H9 (cell line): ENCODE measurements around the gene TLX2. TPM values are rescaled to one million over a fixed set of nuclear protein-coding genes. Genes with fewer than 3 reads are reported as not detected.

ENCODE experiments used
- DNase-seq: peaks from one replicate; pipeline ENCODE4 v3.0.0-alpha.2; 2017
- H2AFZ ChIP-seq: one replicate; pipeline ENCODE4 v1.6.1; 2013; ENCODE audit warnings: mild to moderate bottlenecking, low read length, control low read depth, moderate library complexity
- H2AK5ac ChIP-seq: 2 replicates; pipeline ENCODE4 v1.6.1; 2013; ENCODE audit warnings: low read length, control low read depth, mixed read lengths; ENCODE audit not compliant: insufficient read length
- H2BK120ac ChIP-seq: one replicate; pipeline ENCODE4 v1.6.1; 2013; ENCODE audit warnings: low read depth, mild to moderate bottlenecking, low read length, control low read depth, inconsistent platforms; ENCODE audit not compliant: poor library complexity, severe bottlenecking
- H2BK12ac ChIP-seq: 2 replicates; pipeline ENCODE4 v1.6.1; 2013; ENCODE audit warnings: low read length, control low read depth, mixed read lengths, low read depth; ENCODE audit not compliant: insufficient read length
- H2BK15ac ChIP-seq: 2 replicates; pipeline ENCODE4 v1.6.1; 2013; ENCODE audit warnings: low read depth, low read length, control low read depth
- H2BK20ac ChIP-seq: one replicate; pipeline ENCODE4 v1.6.1; 2013; ENCODE audit warnings: low read depth, mild to moderate bottlenecking, low read length, control low read depth, inconsistent platforms; ENCODE audit not compliant: poor library complexity, severe bottlenecking
- H2BK5ac ChIP-seq: 2 replicates; pipeline ENCODE4 v1.6.1; 2013; ENCODE audit warnings: low read length, control low read depth, mixed read lengths; ENCODE audit not compliant: insufficient read length
- H3K14ac ChIP-seq: 2 replicates; pipeline ENCODE4 v1.6.1; 2013; ENCODE audit warnings: low read length, control low read depth; ENCODE audit not compliant: insufficient read depth
- H3K18ac ChIP-seq: 2 replicates; pipeline ENCODE4 v1.6.1; 2013; ENCODE audit warnings: low read depth, mild to moderate bottlenecking, mixed read lengths, low read length, control low read depth; ENCODE audit not compliant: insufficient read length
- H3K23ac ChIP-seq: 2 replicates; pipeline ENCODE4 v1.6.1; 2013; ENCODE audit warnings: low read length, control low read depth, mixed read lengths, low read depth; ENCODE audit not compliant: insufficient read length
- H3K23me2 ChIP-seq: 2 replicates; pipeline ENCODE4 v1.6.1; 2013; ENCODE audit warnings: low read depth, mild to moderate bottlenecking, mixed read lengths, low read length, control low read depth; ENCODE audit not compliant: insufficient read length, poor library complexity, severe bottlenecking
- H3K27ac ChIP-seq: 2 replicates; pipeline ENCODE4 v1.5.1; 2013; ENCODE audit warnings: low read length, control low read depth, mixed read lengths, low read depth; ENCODE audit not compliant: insufficient read length
- H3K27me3 ChIP-seq: 2 replicates; pipeline ENCODE4 v1.6.1; 2013; ENCODE audit warnings: low read length, control low read depth, inconsistent platforms; ENCODE audit not compliant: insufficient read depth
- H3K4ac ChIP-seq: 2 replicates; pipeline ENCODE4 v1.6.1; 2013; ENCODE audit warnings: low read depth, mild to moderate bottlenecking, control low read depth, inconsistent platforms, low read length, moderate library complexity
- H3K4me1 ChIP-seq: 2 replicates; pipeline ENCODE4 v1.6.1; 2013; ENCODE audit warnings: low read length, control low read depth, inconsistent platforms; ENCODE audit not compliant: insufficient read depth
- H3K4me2 ChIP-seq: 2 replicates; pipeline ENCODE4 v1.6.1; 2013; ENCODE audit warnings: low read length, control low read depth, mixed read lengths; ENCODE audit not compliant: insufficient read length, insufficient read depth
- H3K56ac ChIP-seq: 2 replicates; pipeline ENCODE4 v1.6.1; 2013; ENCODE audit warnings: low read depth, mild to moderate bottlenecking, mixed read lengths, low read length, control low read depth; ENCODE audit not compliant: insufficient read length
- H3K79me1 ChIP-seq: 2 replicates; pipeline ENCODE4 v1.6.1; 2013; ENCODE audit warnings: low read depth, mild to moderate bottlenecking, moderate library complexity, low read length, control low read depth, inconsistent platforms; ENCODE audit not compliant: insufficient read depth, poor library complexity, severe bottlenecking
- H3K79me2 ChIP-seq: 2 replicates; pipeline ENCODE4 v1.6.1; 2013; ENCODE audit warnings: low read length, control low read depth, inconsistent platforms; ENCODE audit not compliant: insufficient read depth
- H3K9ac ChIP-seq: 2 replicates; pipeline ENCODE4 v1.6.1; 2013; ENCODE audit warnings: low read length, control low read depth, mixed read lengths; ENCODE audit not compliant: insufficient read length; ENCODE audit errors: extremely low read depth
- H3K9me3 ChIP-seq: one replicate; pipeline ENCODE4 v1.6.1; 2013; ENCODE audit warnings: low read depth, low read length, inconsistent platforms; ENCODE audit not compliant: control insufficient read depth
- H3T11ph ChIP-seq: one replicate; pipeline ENCODE4 v1.6.1; 2013; ENCODE audit warnings: mild to moderate bottlenecking, low read length, control low read depth, inconsistent platforms
- H4K20me1 ChIP-seq: one replicate; pipeline ENCODE4 v1.6.1; 2013; ENCODE audit not compliant: control insufficient read depth, insufficient read length, insufficient read depth
- H4K5ac ChIP-seq: 2 replicates; pipeline ENCODE4 v1.6.1; 2013; ENCODE audit warnings: low read depth, mild to moderate bottlenecking, mixed read lengths, low read length, control low read depth; ENCODE audit not compliant: insufficient read length
- H4K8ac ChIP-seq: replicated peaks from 2 replicates; pipeline ENCODE4 v1.6.1; 2013; ENCODE audit warnings: low read length, control low read depth, mixed read lengths, low read depth; ENCODE audit not compliant: insufficient read length
- H4K91ac ChIP-seq: 2 replicates; pipeline ENCODE4 v1.6.1; 2013; ENCODE audit warnings: low read depth, mild to moderate bottlenecking, moderate library complexity, mixed read lengths, low read length, control low read depth; ENCODE audit not compliant: insufficient read length
- H3K27ac Mint-ChIP-seq, 3 experiments: 2 replicates in 2 of 3; 3 replicates in 1 of 3; pipeline ENCODE4 v1.8.0; 2020 to 2021; ENCODE audit warnings: mixed read lengths in 3 of 3, mild to moderate bottlenecking in 1 of 3, moderate library complexity in 1 of 3
- H3K27me3 Mint-ChIP-seq: 2 replicates; pipeline ENCODE4 v1.8.0; 2021; ENCODE audit warnings: low read depth, mild to moderate bottlenecking, moderate library complexity, mixed read lengths
- H3K36me3 Mint-ChIP-seq, 3 experiments: 2 replicates in 2 of 3; 3 replicates in 1 of 3; pipeline ENCODE4 v1.8.0; 2020 to 2021; ENCODE audit warnings: low read depth in 3 of 3, mixed read lengths in 3 of 3; ENCODE audit not compliant: insufficient read depth in 1 of 3
- H3K4me1 Mint-ChIP-seq, 2 experiments: 2 replicates each; pipeline ENCODE4 v1.8.0; 2020; ENCODE audit warnings: mixed read lengths in 2 of 2
- H3K4me3 Mint-ChIP-seq, 2 experiments: 2 replicates in 1 of 2; 3 replicates in 1 of 2; pipeline ENCODE4 v1.8.0; 2020 to 2021; ENCODE audit warnings: mild to moderate bottlenecking in 2 of 2, mixed read lengths in 2 of 2, moderate library complexity in 1 of 2
- H3K9me3 Mint-ChIP-seq, 2 experiments: 2 replicates in 1 of 2; 3 replicates in 1 of 2; pipeline ENCODE4 v1.8.0; 2020; ENCODE audit warnings: mild to moderate bottlenecking in 2 of 2, mixed read lengths in 2 of 2, moderate library complexity in 1 of 2
- WGBS: extraction: QIAGEN DNeasy Blood & Tissue Kit; methylation state at CpG from one replicate; pipeline ENCODE4 v1.1.7; 2013; ENCODE audit warnings: missing lambda C conversion rate, low lambda C conversion rate, mixed read lengths; ENCODE audit not compliant: insufficient read length; ENCODE audit errors: extremely low coverage; 5-methylcytosine and 5-hydroxymethylcytosine counted together
- total RNA-seq: library from RNA; stranded (reverse); gene quantifications from 2 replicates; pipeline ENCODE4 v1.2.1, GENCODE V29; 2021
- TF ChIP-seq, protein P1 (sequence below): fragments of 200-600 bp; sonication (generic); conservative IDR thresholded peaks from 3 replicates; pipeline ENCODE4 v1.8.0; 2021; ENCODE audit warnings: antibody characterized with exemption, mild to moderate bottlenecking

The TLX2 gene
- total RNA-seq, 1 experiment from 2014 or later: 0.20 TPM

DNA sequence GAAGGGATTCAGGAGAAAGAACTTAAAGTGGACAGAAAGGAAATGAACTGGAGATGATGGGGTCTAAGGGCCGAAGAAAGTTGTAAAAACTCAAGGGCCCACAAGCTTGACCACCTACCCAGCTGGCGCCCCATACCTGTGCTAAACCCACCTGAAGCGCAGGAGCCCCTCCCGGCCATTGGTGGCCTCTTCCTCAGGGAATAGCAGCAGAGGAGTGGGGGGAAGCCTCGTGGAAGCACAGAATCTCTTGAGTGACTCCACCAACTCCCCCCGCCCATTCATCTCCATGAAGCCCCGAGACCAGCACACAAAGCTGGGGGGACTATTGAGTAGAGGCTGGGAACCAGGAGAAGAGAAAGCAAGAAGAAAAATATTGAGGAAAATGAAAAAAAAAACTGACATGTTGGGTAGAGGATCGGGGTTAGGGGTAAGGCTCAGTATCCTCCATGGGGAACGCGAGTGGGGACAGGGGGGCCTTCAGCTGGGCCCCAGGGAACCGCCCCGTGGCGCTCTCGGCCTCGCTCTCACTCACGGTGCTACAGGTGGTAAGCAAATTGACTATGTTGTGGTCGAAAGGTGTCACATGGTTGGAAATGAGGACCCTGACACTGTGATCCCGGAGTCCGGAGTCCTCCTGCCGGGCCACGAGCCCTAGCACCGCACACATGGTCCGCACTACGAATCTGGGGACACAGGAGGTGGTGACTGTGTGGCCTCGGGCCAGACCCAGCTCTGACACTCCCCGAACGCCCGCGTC is 14.5 kb downstream of the TLX2 start:
- Mint-ChIP-seq H3K27ac (peak overlapping the region; percentile 79 to 97 (median 93)), H3K4me1 (peaks cover 17 to 22% of the 10 kb centered on the region in 2 experiments), H3K36me3 (peaks cover 30 to 57% (median 43%) of the 10 kb centered on the region in 3 experiments), H3K4me3 (peak overlapping the region; percentile 98 to 99), H3K27me3 (peaks cover 6% of the 10 kb centered on the region), H3K9me3 (no peaks in the 10 kb centered on the region; a peak in 1 of 5 replicates)
- Histone ChIP-seq H3T11ph (no peak overlapping the region), H3K23me2 (peaks cover 15% of the 10 kb centered on the region), H2BK12ac (no peak overlapping the region), H3K4me1 (peaks cover 4% of the 10 kb centered on the region; the same call in 1 of the 2 replicates), H3K27me3 (no peaks in the 10 kb centered on the region), H4K5ac (no peak overlapping the region), H3K79me1 (peaks cover 4% of the 10 kb centered on the region), H2BK5ac (no peak overlapping the region), H4K8ac (no peak overlapping the region), H3K9ac (peak overlapping the region; percentile 86), H3K14ac (peak overlapping the region; percentile 84), H3K27ac (no peak overlapping the region), H4K20me1 (no peaks in the 10 kb centered on the region), H2BK120ac (no peak overlapping the region), H3K56ac (no peak overlapping the region), H3K23ac (no peak overlapping the region), H3K18ac (no peak overlapping the region), H3K4me2 (peak overlapping the region; percentile 80), H2AFZ (no peak overlapping the region), H4K91ac (no peak overlapping the region), H3K4ac (no peak overlapping the region), H2BK20ac (no peak overlapping the region), H2AK5ac (no peak overlapping the region), H3K79me2 (peaks cover 4% of the 10 kb centered on the region; the same call in 1 of the 2 replicates), H2BK15ac (no peak overlapping the region), H3K9me3 (no peaks in the 10 kb centered on the region)
- no peak for DNase-seq
- no CpG with 5 or more reads among the region's 29 CpGs for WGBS
- TF ChIP-seq, protein P1, sequence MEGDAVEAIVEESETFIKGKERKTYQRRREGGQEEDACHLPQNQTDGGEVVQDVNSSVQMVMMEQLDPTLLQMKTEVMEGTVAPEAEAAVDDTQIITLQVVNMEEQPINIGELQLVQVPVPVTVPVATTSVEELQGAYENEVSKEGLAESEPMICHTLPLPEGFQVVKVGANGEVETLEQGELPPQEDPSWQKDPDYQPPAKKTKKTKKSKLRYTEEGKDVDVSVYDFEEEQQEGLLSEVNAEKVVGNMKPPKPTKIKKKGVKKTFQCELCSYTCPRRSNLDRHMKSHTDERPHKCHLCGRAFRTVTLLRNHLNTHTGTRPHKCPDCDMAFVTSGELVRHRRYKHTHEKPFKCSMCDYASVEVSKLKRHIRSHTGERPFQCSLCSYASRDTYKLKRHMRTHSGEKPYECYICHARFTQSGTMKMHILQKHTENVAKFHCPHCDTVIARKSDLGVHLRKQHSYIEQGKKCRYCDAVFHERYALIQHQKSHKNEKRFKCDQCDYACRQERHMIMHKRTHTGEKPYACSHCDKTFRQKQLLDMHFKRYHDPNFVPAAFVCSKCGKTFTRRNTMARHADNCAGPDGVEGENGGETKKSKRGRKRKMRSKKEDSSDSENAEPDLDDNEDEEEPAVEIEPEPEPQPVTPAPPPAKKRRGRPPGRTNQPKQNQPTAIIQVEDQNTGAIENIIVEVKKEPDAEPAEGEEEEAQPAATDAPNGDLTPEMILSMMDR: no peak
